K562 (cell line): ENCODE data around the gene RAB6B. TPM values are rescaled to one million over a fixed set of nuclear protein-coding genes. Genes with fewer than 3 reads are reported as not detected.

ENCODE experiments used
- ATAC-seq: fragments of 200-7000 bp; cut with Tn5 transposase; 3 replicates; pipeline ENCODE4 v1.9.1; 2020; ENCODE audit warnings: moderate library complexity
- Bru-seq: library from RNA; stranded (reverse); fragments of 400-500 nt; gene quantifications from one replicate; lab custom pipeline; 2021; lab: Mats Ljungman, UMichigan
- BruChase-seq, 2 experiments: library from RNA; stranded (reverse); fragments of 400-500 nt; gene quantifications; one replicate each; lab custom pipeline; 2021; lab: Mats Ljungman, UMichigan
- BruUV-seq: library from RNA; stranded (reverse); fragments of 400-500 nt; replicated peaks from 2 replicates; lab custom pipeline; 2021; lab: Mats Ljungman, UMichigan
- CTCF ChIA-PET: fragments of 300-600 bp; formaldehyde crosslinking; extraction: SDS; loops from one replicate; lab custom pipeline; 2021; ENCODE audit warnings: low intra/inter-chr PET ratio; lab: Yijun Ruan, JAX
- POLR2A ChIA-PET: fragments of 300-600, 350-650 bp; sonication (Branson Sonifier 250); formaldehyde crosslinking; extraction: SDS; loops from one replicate; lab custom pipeline; 2021; ENCODE audit warnings: antibody characterized with exemption, inconsistent platforms; lab: Yijun Ruan, JAX
- DNase-seq, 4 experiments: peaks; one replicate each; pipeline versions ENCODE4 v3.0.0 to v3.0.0-alpha.2; 2011 to 2018; ENCODE audit warnings: low spot score in 3 of 4, mixed read lengths in 3 of 4; ENCODE audit errors: extremely low read depth in 1 of 4
- FAIRE-seq: peaks from 2 replicates; lab custom pipeline; 2011; peaks lifted over from hg19 to GRCh38; lab: Jason Lieb, UNC
- H2AFZ ChIP-seq: 2 replicates; pipeline ENCODE4 v1.6.0; 2011; ENCODE audit warnings: low read depth, low read length, control low read depth, inconsistent platforms
- H3K27ac ChIP-seq: fragments of 200-600 bp; 3 replicates; pipeline ENCODE4 v1.8.0; 2011; ENCODE audit warnings: low read depth, mild to moderate bottlenecking, control low read depth, inconsistent platforms, low read length, moderate library complexity, mixed read lengths; ENCODE audit errors: extremely low read depth
- H3K27me3 ChIP-seq, 2 experiments: fragments of 300-600 bp in 1 of 2; 2 replicates in 1 of 2; 3 replicates in 1 of 2; pipeline versions ENCODE4 v1.6.0 to v1.8.0; 2011; ENCODE audit warnings: inconsistent platforms in 2 of 2, low read length in 2 of 2, mild to moderate bottlenecking in 1 of 2, mixed read lengths in 1 of 2, moderate library complexity in 1 of 2; ENCODE audit not compliant: control insufficient read depth in 2 of 2, insufficient read depth in 2 of 2
- H3K36me3 ChIP-seq: fragments of 300-600 bp; 3 replicates; pipeline ENCODE4 v1.8.0; 2011; ENCODE audit warnings: mild to moderate bottlenecking, low read length, inconsistent platforms; ENCODE audit not compliant: control insufficient read depth, insufficient read depth
- H3K4me1 ChIP-seq, 2 experiments: fragments of 200-600 bp in 1 of 2; replicated peaks in 1 of 2; 2 replicates in 1 of 2; 3 replicates in 1 of 2; pipeline versions ENCODE4 v1.5.1 to v1.8.0; 2011; ENCODE audit warnings: inconsistent platforms in 2 of 2, low read length in 2 of 2, mild to moderate bottlenecking in 1 of 2, mixed read lengths in 1 of 2, moderate library complexity in 1 of 2; ENCODE audit not compliant: control insufficient read depth in 2 of 2, insufficient read depth in 2 of 2
- H3K4me2 ChIP-seq: 2 replicates; pipeline ENCODE4 v1.6.1; 2011; ENCODE audit warnings: low read length, control low read depth, inconsistent platforms, mixed read lengths; ENCODE audit not compliant: insufficient read depth
- H3K4me3 ChIP-seq: fragments of 200-600 bp; sonication (generic), shearing (Covaris generic); 2 replicates; pipeline ENCODE4 v1.5.1; 2016; ENCODE audit warnings: control low read depth, inconsistent platforms
- H3K79me2 ChIP-seq: fragments of 200-600 bp; 3 replicates; pipeline ENCODE4 v1.8.0; 2011; ENCODE audit warnings: low read length, inconsistent platforms; ENCODE audit not compliant: control insufficient read depth, insufficient read depth
- H3K9ac ChIP-seq, 2 experiments: 2 replicates each; pipeline versions ENCODE4 v1.6.0 to v1.6.1; 2011; ENCODE audit warnings: low read depth in 2 of 2, low read length in 2 of 2, control low read depth in 1 of 2, inconsistent platforms in 1 of 2, mild to moderate bottlenecking in 1 of 2, mixed read lengths in 1 of 2; ENCODE audit not compliant: insufficient read depth in 1 of 2
- H3K9me1 ChIP-seq: one replicate; pipeline ENCODE4 v1.6.0; 2011; ENCODE audit warnings: inconsistent platforms, mild to moderate bottlenecking, low read length, moderate library complexity; ENCODE audit not compliant: control insufficient read depth, insufficient read depth
- H3K9me3 ChIP-seq: replicated peaks from 2 replicates; pipeline ENCODE4 v1.5.1; 2011; ENCODE audit warnings: low read depth, low read length, inconsistent platforms; ENCODE audit not compliant: control insufficient read depth, insufficient read depth
- H4K20me1 ChIP-seq: replicated peaks from 2 replicates; pipeline ENCODE4 v1.6.1; 2011; ENCODE audit warnings: low read length, inconsistent platforms, mixed read lengths; ENCODE audit not compliant: control insufficient read depth, insufficient read depth
- ASH1L ChIP-seq: fragments of 450-650 bp; IDR thresholded peaks from 2 replicates; pipeline ENCODE4 v1.6.1; 2018; ENCODE audit warnings: borderline replicate concordance, mild to moderate bottlenecking, low read depth; ENCODE audit not compliant: partially characterized antibody
- BCOR ChIP-seq: fragments of 450-650 bp; IDR thresholded peaks from 2 replicates; pipeline ENCODE4 v1.6.1; 2016
- EP300 ChIP-seq: IDR thresholded peaks from 2 replicates; pipeline ENCODE4 v1.6.1; 2012; ENCODE audit warnings: low read length, improper control_type of control experiment
- GATAD2B ChIP-seq: fragments of 450-650 bp; IDR thresholded peaks from 2 replicates; pipeline ENCODE4 v1.6.1; 2017; ENCODE audit warnings: mild to moderate bottlenecking, borderline replicate concordance
- HMG20B ChIP-seq: fragments of 250-450 bp; sonication (Bioruptor Pico); IDR thresholded peaks from 2 replicates; pipeline ENCODE4 v1.5.0; 2021; ENCODE audit warnings: mild to moderate bottlenecking
- JUND ChIP-seq, 2 experiments: IDR thresholded peaks; 2 replicates in 1 of 2; 3 replicates in 1 of 2; pipeline ENCODE4 v1.6.1; 2011; ENCODE audit warnings: borderline replicate concordance in 2 of 2, low read depth in 2 of 2, low read length in 2 of 2, improper control_type of control experiment in 1 of 2, missing biosample characterization in 1 of 2, missing genetic modification characterization in 1 of 2, missing genetic modification reagents in 1 of 2
- MAFF ChIP-seq: IDR thresholded peaks from 2 replicates; pipeline ENCODE4 v1.6.1; 2012; ENCODE audit warnings: low read length, improper control_type of control experiment
- MYC ChIP-seq, 2 experiments: fragments of 250-450 bp in 1 of 2; sonication (Bioruptor Pico) in 1 of 2; IDR thresholded peaks; 2 replicates each; pipeline versions ENCODE4 v1.5.1 to v1.6.1; 2012 to 2021; ENCODE audit warnings: low read depth in 2 of 2, borderline replicate concordance in 1 of 2, improper control_type of control experiment in 1 of 2, low read length in 1 of 2, mild to moderate bottlenecking in 1 of 2, moderate library complexity in 1 of 2
- NFATC3 ChIP-seq: fragments of 450-650 bp; IDR thresholded peaks from 2 replicates; pipeline ENCODE4 v1.6.1; 2017; ENCODE audit warnings: mild to moderate bottlenecking
- RBFOX2 ChIP-seq: fragments of 200-400 bp; formaldehyde crosslinking; IDR thresholded peaks from 2 replicates; pipeline ENCODE4 v1.6.1; 2017; ENCODE audit warnings: low read depth, mild to moderate bottlenecking, low read length, moderate library complexity
- RBM14 ChIP-seq: fragments of 200-400 bp; formaldehyde crosslinking; IDR thresholded peaks from 2 replicates; pipeline ENCODE4 v1.6.1; 2018; ENCODE audit warnings: low read depth, mild to moderate bottlenecking, low read length, moderate library complexity, borderline replicate concordance; ENCODE audit not compliant: insufficient read depth
- RBM25 ChIP-seq: fragments of 200-400 bp; formaldehyde crosslinking; IDR thresholded peaks from 2 replicates; pipeline ENCODE4 v1.6.1; 2018; ENCODE audit warnings: low read length, low read depth, moderate library complexity; ENCODE audit not compliant: severe bottlenecking
- SNRNP70 ChIP-seq: fragments of 200-400 bp; formaldehyde crosslinking; optimal IDR thresholded peaks from 2 replicates; pipeline ENCODE3; 2017; ENCODE audit warnings: low read depth, low read length
- SRSF7 ChIP-seq: fragments of 200-400 bp; formaldehyde crosslinking; optimal IDR thresholded peaks from 2 replicates; pipeline ENCODE3; 2017; ENCODE audit warnings: mild to moderate bottlenecking, low read depth, low read length
- ZNF224 ChIP-seq: sonication (generic); formaldehyde crosslinking; IDR thresholded peaks from 2 replicates; pipeline ENCODE4 v1.8.0; 2022; ENCODE audit warnings: mild to moderate bottlenecking, missing genetic modification reagents
- ZNF232 ChIP-seq: sonication (generic); formaldehyde crosslinking; IDR thresholded peaks from 2 replicates; pipeline ENCODE4 v1.8.0; 2022; ENCODE audit warnings: mild to moderate bottlenecking, missing genetic modification reagents
- ZNF561 ChIP-seq: fragments of 450-650 bp; formaldehyde crosslinking; conservative IDR thresholded peaks from 2 replicates; pipeline ENCODE4 v1.4.0; 2020; ENCODE audit warnings: mild to moderate bottlenecking, moderate library complexity
- WGBS: fragments of 100-300 bp; shearing (Covaris generic); methylation state at CpG from one replicate; pipeline ENCODE4 v1.1.6; 2016; ENCODE audit warnings: low coverage, mixed read lengths; ENCODE audit not compliant: insufficient coverage; ENCODE audit errors: missing lambda C conversion rate; 5-methylcytosine and 5-hydroxymethylcytosine counted together
- in situ Hi-C: fragments of 300-500 bp; cut with MboI; formaldehyde crosslinking; loops from 4 replicates; pipeline ENCODE4 v1.15.0; 2018; ENCODE audit warnings: inconsistent platforms, mixed read lengths
- intact Hi-C: fragments of 100-400 bp; cut with micrococcal nuclease; formaldehyde crosslinking; loops from 2 replicates; pipeline ENCODE4 v1.14.2; 2022
- long read RNA-seq, 3 experiments: library from polyadenylated mRNA in 2 of 3; library from RNA in 1 of 3; unstranded in 2 of 3; stranded (forward) in 1 of 3; transcript quantifications; one replicate each; pipeline ENCODE4 v2.0.0, GENCODE V29; 2019 to 2022
- polyA minus RNA-seq, 3 experiments: library from RNA; depleted of rRNA, polyadenylated mRNA; stranded (reverse); fragments of >200 nt; gene quantifications; 2 replicates each; pipeline ENCODE4 v1.2.3, GENCODE V29; 2011
- polyA plus RNA-seq, 8 experiments: library from polyadenylated mRNA; depleted of rRNA in 4 of 8; stranded (reverse) in 5 of 8; unstranded in 3 of 8; fragments of >200 nt; fragmentation: Nextera tagmentation in 2 of 8; fragmentation: Illumina TruSeq in 1 of 8; extraction: Ambion mirVana in 2 of 8; extraction: Trizol in 1 of 8; gene quantifications; 2 replicates each; pipeline versions ENCODE4 v1.2.1 to v1.2.3, GENCODE V29; 2011 to 2014; ENCODE audit warnings: inconsistent platforms in 1 of 8, missing spikeins in 1 of 8
- total RNA-seq, 7 experiments: library from RNA; depleted of rRNA in 6 of 7; stranded (reverse); fragments of >200 nt in 6 of 7; fragmentation: Illumina TruSeq in 2 of 7; extraction: Trizol in 2 of 7; gene quantifications; 2 replicates each; pipeline versions ENCODE4 v1.2.1 to v1.2.3, GENCODE V29; 2011 to 2021; ENCODE audit warnings: low replicate concordance in 1 of 7

The RAB6B gene
- 4.9 and 6.7 TPM in 2 replicates for total RNA-seq (2011; cell fraction: chromatin; rRNA removed; ENCODE audit: low replicate concordance)
- total RNA-seq (2011; cell fraction: nucleolus; rRNA removed): 3.8 and 5.0 TPM in 2 replicates
- total RNA-seq (2011; cell fraction: nucleoplasm; rRNA removed): 5.4 and 9.9 TPM in 2 replicates
- total RNA-seq (2014; rRNA removed) (0.82 and 0.98 TPM in 2 replicates), total RNA-seq (2014; rRNA removed; fragmentation: Illumina TruSeq; extraction: Trizol) (1.5 and 1.7 TPM in 2 replicates), total RNA-seq (2015; rRNA removed; fragmentation: Illumina TruSeq; extraction: Trizol) (0.69 and 1.4 TPM in 2 replicates), total RNA-seq (2021) (9.8 and 11.4 TPM in 2 replicates), polyA plus RNA-seq (2011; rRNA removed) (11.3 and 18.1 TPM in 2 replicates), polyA plus RNA-seq (2014; fragmentation: Illumina TruSeq; extraction: Trizol) (5.2 and 6.3 TPM in 2 replicates), polyA plus RNA-seq (2014; fragmentation: Nextera tagmentation; extraction: Ambion mirVana) (under 1 TPM; 0.60 to 0.97 TPM), polyA plus RNA-seq (2014; rRNA removed) (3.0 and 6.7 TPM in 2 replicates), polyA minus RNA-seq (2011; rRNA and poly(A)+ RNA removed) (12.7 and 20.1 TPM in 2 replicates), Bru-seq, nascent RNA (percentile 46 among the genes with signal in this experiment), BruChase-seq, experiment 1, labeled RNA remaining after a 2-hour chase (percentile 45 among the genes with signal in this experiment), BruChase-seq, experiment 2, labeled RNA remaining after a 6-hour chase (percentile 47 among the genes with signal in this experiment)
- 11.5 and 18.2 TPM in 2 replicates for polyA plus RNA-seq (2011; cell fraction: cytosol; rRNA removed)
- polyA plus RNA-seq (2011; cell fraction: nucleus; rRNA removed): 12.1 and 16.6 TPM in 2 replicates
- 6.3 and 12.8 TPM in 2 replicates for polyA plus RNA-seq (2012)
- 6.1 and 8.3 TPM in 2 replicates for polyA minus RNA-seq (2011; cell fraction: cytosol; rRNA and poly(A)+ RNA removed)
- 4.3 and 4.7 TPM in 2 replicates for polyA minus RNA-seq (2011; cell fraction: nucleus; rRNA and poly(A)+ RNA removed)
- long read RNA-seq, experiment 1, full-length matches to known transcripts: 3 of 8 reads
- long read RNA-seq, experiment 1, partial matches to known transcripts: 0 of 8 reads
- long read RNA-seq, experiment 1, other reads (novel, unspliced or antisense): 5 of 8 reads
- long read RNA-seq, experiment 2, full-length matches to known transcripts: 3 of 6 reads
- long read RNA-seq, experiment 2, partial matches to known transcripts: 0 of 6 reads
- long read RNA-seq, experiment 2, other reads (novel, unspliced or antisense): 3 of 6 reads
- long read RNA-seq, experiment 3, full-length matches to known transcripts: 3 of 6 reads
- long read RNA-seq, experiment 3, partial matches to known transcripts: 0 of 6 reads
- long read RNA-seq, experiment 3, other reads (novel, unspliced or antisense): 3 of 6 reads

DNA sequence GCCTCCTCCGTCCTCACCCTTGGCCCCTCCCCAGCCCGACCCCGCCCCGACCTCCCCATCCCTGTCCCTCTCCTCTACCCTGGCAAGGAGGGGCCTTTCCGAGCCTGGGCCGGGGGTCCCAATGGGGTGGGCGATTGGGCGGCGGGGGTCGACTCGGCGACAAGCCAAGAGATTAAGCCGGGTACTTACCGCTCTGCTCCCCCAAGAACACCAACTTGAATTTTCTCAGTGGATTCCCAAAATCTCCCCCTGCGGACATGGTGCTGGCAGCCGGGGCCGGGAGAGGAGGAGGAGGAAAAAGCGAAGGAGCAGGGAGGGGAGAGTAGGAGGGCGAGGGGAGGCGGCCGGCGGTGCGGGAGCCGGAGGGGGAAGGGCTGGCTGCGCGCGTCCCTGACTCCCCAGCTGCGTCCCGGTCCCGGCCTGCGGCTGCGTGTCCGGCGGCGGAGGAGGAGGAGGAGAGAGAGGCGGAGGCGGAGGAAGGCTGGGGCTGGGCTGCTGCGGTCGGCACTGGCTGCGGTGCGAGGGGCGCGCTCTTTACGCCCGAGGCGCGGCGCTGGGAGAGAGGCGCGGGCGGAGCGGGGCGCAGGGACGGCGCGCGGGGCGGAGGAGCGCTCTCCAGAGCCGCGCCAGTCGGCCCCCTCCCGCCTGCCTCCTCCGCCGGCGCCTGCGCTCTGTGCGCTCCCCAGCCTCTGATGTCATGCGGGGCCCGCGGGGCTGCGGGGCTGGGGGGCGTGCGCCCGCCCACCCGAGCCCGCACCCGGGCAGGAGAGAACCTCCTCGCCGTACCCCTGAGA, at the start of gene RAB6B:
Gene RAB6B, minus strand, starts transcription at position 675 of the 794 bp plus-strand sequence. Its CDS starts 416 bp downstream, at position 259.
- ChIA-PET POLR2A (interaction anchor here (0.7 to 1.1 kb wide), 2 partner anchors 30 to 200 kb away, joined by 3 read pairs; no protein-coding TSS in a partner anchor), CTCF (interaction anchor here (0.5 kb wide), 1 partner anchor 14 kb away, joined by 3 read pairs; no protein-coding TSS in a partner anchor)
- peak within 1 kb of the TSS; percentile 86 for H2AFZ ChIP-seq
- 0% methylated on average over 18 of the region's 80 CpGs for WGBS
- peak within 1 kb of the TSS; percentile 77 for H3K4me2 ChIP-seq
- DNase-seq (peak; percentile 65 to 80 (median 76)), ATAC-seq (peak; percentile 92), FAIRE-seq (no peak)
- no TSS peak for BruUV-seq
- no peaks in the 10 kb centered on the region for H3K9me1 ChIP-seq
- H3K9me3 ChIP-seq: no peaks in the 10 kb centered on the region
- peaks cover 28 to 41% of the 10 kb centered on the region in 2 experiments; a peak in 4 of 5 replicates for H3K4me1 ChIP-seq
- H3K36me3 ChIP-seq: no peaks in the 10 kb centered on the region
- in situ Hi-C loops: no loop called here
- H3K27me3 ChIP-seq: 0 out of 5 replicates have a peak, but pooled peaks cover 0 to 6% of the 10 kb centered on the region in 2 experiments
- no peaks in the 10 kb centered on the region for H4K20me1 ChIP-seq
- intact Hi-C loops: no loop called here
- H3K27ac ChIP-seq: 0 out of 3 replicates have a peak within 1 kb of the TSS, but pooled peaks have one; percentile 44
- H3K79me2 ChIP-seq: peaks cover 18% of the 10 kb centered on the region
- peak within 1 kb of the TSS; percentile 57 to 88; a peak in 3 of 4 replicates for H3K9ac ChIP-seq
- peak within 1 kb of the TSS; percentile 51 for H3K4me3 ChIP-seq
- no peak for TF ChIP-seq JUND (IDR thresholded peaks at IDR 0.05; ENCODE audit: borderline replicate concordance, low read depth, low read length)
- TF ChIP-seq JUND (tag; IDR thresholded peaks at IDR 0.05; ENCODE audit: borderline replicate concordance, low read depth, low read length): no peak
- TF ChIP-seq ZNF232 (CRISPR knock-in tag): no peak
- TF ChIP-seq MYC (IDR thresholded peaks at IDR 0.05; ENCODE audit: low read depth, low read length): no peak
- TF ChIP-seq MYC (CRISPR knock-in tag; IDR thresholded peaks at IDR 0.05; ENCODE audit: borderline replicate concordance, low read depth): no peak
- no peak for TF ChIP-seq RBM14
- peak; percentile 63 for TF ChIP-seq RBFOX2
- TF ChIP-seq SRSF7: no peak
- TF ChIP-seq MAFF: no peak
- no peak for TF ChIP-seq ASH1L
- no peak for TF ChIP-seq ZNF224 (CRISPR knock-in tag)
- TF ChIP-seq NFATC3: no peak
- no peak for TF ChIP-seq BCOR
- no peak for TF ChIP-seq EP300
- no peak for TF ChIP-seq RBM25
- no peak for TF ChIP-seq SNRNP70
- no peak for TF ChIP-seq GATAD2B
- no peak for TF ChIP-seq ZNF561
- no peak for TF ChIP-seq HMG20B (CRISPR knock-in tag)
